ENCODE results near the gene DNMBP.

DNMBP gene

GRCh38 chr10:100043344-100043743, 33.6 kb upstream of the DNMBP start:
- H3K27ac ChIP-seq (ENCODE audit: insufficient read depth in 1 of 2, low read depth in 1 of 2, low read length in 2 of 2, poor library complexity in 1 of 2, severe bottlenecking in 2 of 2), result no peak overlapping the region
- no peak overlapping the region for H3K4me3 ChIP-seq (ENCODE audit: control insufficient read depth in 1 of 7, extremely low read depth in 1 of 7, insufficient read depth in 4 of 7, low read depth in 2 of 7, low read length in 6 of 7)
- DNase-seq, result peak in 2 of 3 donors; percentile 16 to 46
- no peaks in the 10 kb centered on the region for H3K27me3 ChIP-seq (replicated peaks in 2 of 5; ENCODE audit: control insufficient read depth in 4 of 5, insufficient read depth in 5 of 5, low read length in 4 of 5)
- no peaks in the 10 kb centered on the region for H3K36me3 ChIP-seq (ENCODE audit: control insufficient read depth in 4 of 4, insufficient read depth in 4 of 4, low read length in 3 of 4)
- ChIA-PET CTCF (interaction anchor here (0.6 to 1.3 kb wide), 3 partner anchors 34 to 197 kb away, joined by 3 read pairs; partner anchors contain the start of gene DNMBP), POLR2A (no interaction called here)
- H3K9me3 ChIP-seq (ENCODE audit: control extremely low read depth in 1 of 5, control insufficient read depth in 4 of 5, insufficient read depth in 2 of 5, low read depth in 1 of 5, low read length in 4 of 5), result no peaks in the 10 kb centered on the region
- 100% methylated on average over 1 of the region's 2 CpGs for WGBS (ENCODE audit: insufficient coverage)
- peaks cover 0 to 8% (median 3%) of the 10 kb centered on the region in 4 experiments for H3K4me1 ChIP-seq (ENCODE audit: control extremely low read depth in 1 of 4, control insufficient read depth in 4 of 4, insufficient read depth in 4 of 4, low read length in 3 of 4)

- no peaks in the 10 kb centered on the region for H3K36me3 ChIP-seq (ENCODE audit: control insufficient read depth in 4 of 4, insufficient read depth in 4 of 4, low read length in 3 of 4)
- ChIA-PET POLR2A (interaction anchor here (0.7 kb wide), 1 partner anchor 237 kb away, joined by 3 read pairs; no protein-coding TSS in a partner anchor), CTCF (interaction anchor here (1.1 kb wide), 1 partner anchor 197 kb away, joined by 4 read pairs; no protein-coding TSS in a partner anchor)
- DNase-seq, result no peak
- peaks cover 0 to 8% (median 3%) of the 10 kb centered on the region in 4 experiments for H3K4me1 ChIP-seq (ENCODE audit: control extremely low read depth in 1 of 4, control insufficient read depth in 4 of 4, insufficient read depth in 4 of 4, low read length in 3 of 4)
- 100% methylated on average over 1 of the region's 2 CpGs for WGBS (ENCODE audit: insufficient coverage)
- H3K9me3 ChIP-seq (ENCODE audit: control extremely low read depth in 1 of 5, control insufficient read depth in 4 of 5, insufficient read depth in 2 of 5, low read depth in 1 of 5, low read length in 4 of 5), result no peaks in the 10 kb centered on the region
- no peaks in the 10 kb centered on the region for H3K27me3 ChIP-seq (replicated peaks in 2 of 5; ENCODE audit: control insufficient read depth in 4 of 5, insufficient read depth in 5 of 5, low read length in 4 of 5)
- no peak overlapping the region for H3K27ac ChIP-seq (ENCODE audit: insufficient read depth in 1 of 2, low read depth in 1 of 2, low read length in 2 of 2, poor library complexity in 1 of 2, severe bottlenecking in 2 of 2)
- no peak overlapping the region for H3K4me3 ChIP-seq (ENCODE audit: control insufficient read depth in 1 of 7, extremely low read depth in 1 of 7, insufficient read depth in 4 of 7, low read depth in 2 of 7, low read length in 6 of 7)
Measured at GRCh38 chr10:100041306-100042002, 31.7 kb upstream of the DNMBP start.

- ChIA-PET POLR2A (no interaction called here), CTCF (interaction anchor here (0.9 to 1.3 kb wide), 3 partner anchors 10 to 159 kb away, joined by 3 to 4 read pairs (median 3); no protein-coding TSS in a partner anchor)
- WGBS (ENCODE audit: insufficient coverage), result 100% methylated on average over 1 of the region's 1 CpG
- H3K9me3 ChIP-seq (ENCODE audit: control extremely low read depth in 1 of 5, control insufficient read depth in 4 of 5, insufficient read depth in 2 of 5, low read depth in 1 of 5, low read length in 4 of 5), result no peaks in the 10 kb centered on the region
- no peak for DNase-seq
- H3K27me3 ChIP-seq (replicated peaks in 2 of 5; ENCODE audit: control insufficient read depth in 4 of 5, insufficient read depth in 5 of 5, low read length in 4 of 5), result no peaks in the 10 kb centered on the region
- H3K4me1 ChIP-seq (ENCODE audit: control extremely low read depth in 1 of 4, control insufficient read depth in 4 of 4, insufficient read depth in 4 of 4, low read length in 3 of 4), result peaks cover 0 to under 1% (median 0%) of the 10 kb centered on the region in 4 experiments
- no peak overlapping the region for H3K27ac ChIP-seq (ENCODE audit: insufficient read depth in 1 of 2, low read depth in 1 of 2, low read length in 2 of 2, poor library complexity in 1 of 2, severe bottlenecking in 2 of 2)
- H3K4me3 ChIP-seq (ENCODE audit: control insufficient read depth in 1 of 7, extremely low read depth in 1 of 7, insufficient read depth in 4 of 7, low read depth in 2 of 7, low read length in 6 of 7), result no peak overlapping the region
- H3K36me3 ChIP-seq (ENCODE audit: control insufficient read depth in 4 of 4, insufficient read depth in 4 of 4, low read length in 3 of 4), result no peaks in the 10 kb centered on the region
Measured at GRCh38 chr10:100038561-100039071, 28.9 kb upstream of the DNMBP start.

DNA sequence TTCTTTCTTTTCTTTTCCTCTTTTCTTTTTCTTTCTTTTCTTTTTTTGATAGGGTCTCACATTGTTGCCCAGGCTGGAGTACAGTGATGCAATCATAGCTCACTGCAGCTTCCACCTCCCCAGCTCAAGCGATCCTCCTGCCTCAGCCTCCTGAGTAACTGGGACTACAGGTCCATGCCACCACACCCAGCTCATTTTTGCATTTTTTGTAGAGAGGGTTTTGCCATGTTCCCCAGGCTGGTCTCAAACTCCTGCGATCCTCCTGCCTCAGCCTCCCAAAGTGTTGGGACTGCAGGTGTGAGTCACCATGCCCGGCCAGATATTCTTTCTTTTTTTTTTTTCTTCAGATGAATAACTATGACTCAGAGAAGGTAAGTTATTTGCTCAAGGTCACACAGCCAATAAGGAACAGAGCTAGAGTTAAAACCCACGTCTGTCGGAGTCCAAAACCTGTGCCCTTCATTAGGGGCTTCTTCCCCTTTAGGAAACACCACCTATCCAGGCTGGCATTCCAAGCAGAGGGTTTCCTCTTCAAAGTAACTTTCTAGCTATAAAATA, 28.1 kb upstream of the DNMBP start:
- H3K27ac ChIP-seq (ENCODE audit: insufficient read depth in 1 of 2, low read depth in 1 of 2, low read length in 2 of 2, poor library complexity in 1 of 2, severe bottlenecking in 2 of 2), result no peak overlapping the region
- H3K4me1 ChIP-seq (ENCODE audit: control extremely low read depth in 1 of 4, control insufficient read depth in 4 of 4, insufficient read depth in 4 of 4, low read length in 3 of 4), result no peaks in the 10 kb centered on the region
- no peak for DNase-seq
- H3K9me3 ChIP-seq (ENCODE audit: control extremely low read depth in 1 of 5, control insufficient read depth in 4 of 5, insufficient read depth in 2 of 5, low read depth in 1 of 5, low read length in 4 of 5), result no peaks in the 10 kb centered on the region
- no peak overlapping the region for H3K4me3 ChIP-seq (ENCODE audit: control insufficient read depth in 1 of 7, extremely low read depth in 1 of 7, insufficient read depth in 4 of 7, low read depth in 2 of 7, low read length in 6 of 7)
- CTCF ChIA-PET, result interaction anchor here (1.0 kb wide), 1 partner anchor 13 kb away, joined by 4 read pairs; no protein-coding TSS in a partner anchor
- 80% methylated on average over 3 of the region's 5 CpGs for WGBS (ENCODE audit: insufficient coverage)
- POLR2A ChIA-PET, result interaction anchor here (0.7 kb wide), 1 partner anchor 106 kb away, joined by 5 read pairs; no protein-coding TSS in a partner anchor
- H3K36me3 ChIP-seq (ENCODE audit: control insufficient read depth in 4 of 4, insufficient read depth in 4 of 4, low read length in 3 of 4), result no peaks in the 10 kb centered on the region
- H3K27me3 ChIP-seq (replicated peaks in 2 of 5; ENCODE audit: control insufficient read depth in 4 of 5, insufficient read depth in 5 of 5, low read length in 4 of 5), result no peaks in the 10 kb centered on the region

DNA sequence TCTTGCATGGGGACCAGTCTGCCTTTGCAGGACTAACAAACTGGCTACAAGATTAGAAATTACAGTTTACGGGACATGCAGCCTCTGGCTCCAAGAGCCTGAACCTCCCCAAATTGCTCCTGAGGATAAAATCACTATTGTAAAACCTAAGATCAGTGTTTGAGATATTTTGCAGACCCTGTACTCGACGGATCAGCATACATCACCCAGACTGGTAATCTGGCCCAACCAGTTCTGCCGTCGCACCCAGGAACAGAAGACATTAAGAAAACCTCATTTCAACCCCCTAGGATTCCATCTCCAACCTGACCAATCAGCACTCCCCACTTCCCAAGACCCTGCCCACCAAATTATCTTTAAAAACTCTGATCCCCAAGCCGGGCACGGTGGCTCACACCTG, 27.1 kb upstream of the DNMBP start:
- no peaks in the 10 kb centered on the region for H3K36me3 ChIP-seq (ENCODE audit: control insufficient read depth in 4 of 4, insufficient read depth in 4 of 4, low read length in 3 of 4)
- ChIA-PET CTCF (no interaction called here), POLR2A (no interaction called here)
- WGBS (ENCODE audit: insufficient coverage), result 100% methylated on average over 7 of the region's 7 CpGs
- no peak overlapping the region for H3K4me3 ChIP-seq (ENCODE audit: control insufficient read depth in 1 of 7, extremely low read depth in 1 of 7, insufficient read depth in 4 of 7, low read depth in 2 of 7, low read length in 6 of 7)
- DNase-seq, result no peak
- no peaks in the 10 kb centered on the region for H3K9me3 ChIP-seq (ENCODE audit: control extremely low read depth in 1 of 5, control insufficient read depth in 4 of 5, insufficient read depth in 2 of 5, low read depth in 1 of 5, low read length in 4 of 5)
- no peak overlapping the region for H3K27ac ChIP-seq (ENCODE audit: insufficient read depth in 1 of 2, low read depth in 1 of 2, low read length in 2 of 2, poor library complexity in 1 of 2, severe bottlenecking in 2 of 2)
- H3K27me3 ChIP-seq (replicated peaks in 2 of 5; ENCODE audit: control insufficient read depth in 4 of 5, insufficient read depth in 5 of 5, low read length in 4 of 5), result no peaks in the 10 kb centered on the region
- H3K4me1 ChIP-seq (ENCODE audit: control extremely low read depth in 1 of 4, control insufficient read depth in 4 of 4, insufficient read depth in 4 of 4, low read length in 3 of 4), result no peaks in the 10 kb centered on the region

- no peak for DNase-seq
- Histone ChIP-seq H3K27ac (ENCODE audit: insufficient read depth in 1 of 2, low read depth in 1 of 2, low read length in 2 of 2, poor library complexity in 1 of 2, severe bottlenecking in 2 of 2) (no peak overlapping the region), H3K9me3 (ENCODE audit: control extremely low read depth in 1 of 5, control insufficient read depth in 4 of 5, insufficient read depth in 2 of 5, low read depth in 1 of 5, low read length in 4 of 5) (peaks cover 0 to 2% (median 0%) of the 10 kb centered on the region in 5 experiments), H3K4me1 (ENCODE audit: control extremely low read depth in 1 of 4, control insufficient read depth in 4 of 4, insufficient read depth in 4 of 4, low read length in 3 of 4) (no peaks in the 10 kb centered on the region), H3K36me3 (ENCODE audit: control insufficient read depth in 4 of 4, insufficient read depth in 4 of 4, low read length in 3 of 4) (no peaks in the 10 kb centered on the region), H3K4me3 (ENCODE audit: control insufficient read depth in 1 of 7, extremely low read depth in 1 of 7, insufficient read depth in 4 of 7, low read depth in 2 of 7, low read length in 6 of 7) (no peak overlapping the region), H3K27me3 (replicated peaks in 2 of 5; ENCODE audit: control insufficient read depth in 4 of 5, insufficient read depth in 5 of 5, low read length in 4 of 5) (no peaks in the 10 kb centered on the region)
- CTCF ChIA-PET, result interaction anchor here (1.9 kb wide), 1 partner anchor 12 kb away, joined by 5 read pairs; no protein-coding TSS in a partner anchor
- POLR2A ChIA-PET, result no interaction called here
- 100% methylated on average over 1 of the region's 1 CpG for WGBS (ENCODE audit: insufficient coverage)
Measured at GRCh38 chr10:100033766-100034418, 24.1 kb upstream of the DNMBP start.

All from common myeloid progenitor, CD34-positive (primary cell).